HepG2 (cell line): Measurements from ENCODE around the gene TMEM39A. TPM values are rescaled to one million over a fixed set of nuclear protein-coding genes. Genes with fewer than 3 reads are reported as not detected.

ENCODE experiments used
- ARNT ChIP-seq: fragments of 450-650 bp; IDR thresholded peaks from 2 replicates; pipeline ENCODE4 v1.6.1; 2017
- CC2D1A ChIP-seq: sonication (generic); formaldehyde crosslinking; IDR thresholded peaks from 2 replicates; pipeline ENCODE4 v1.8.1; 2023; ENCODE audit warnings: mild to moderate bottlenecking, missing genetic modification reagents
- GATAD1 ChIP-seq: IDR thresholded peaks from 2 replicates; pipeline ENCODE4 v1.6.1; 2016; ENCODE audit warnings: missing genetic modification reagents, missing compliant biosample characterization
- ISX ChIP-seq: sonication (generic); formaldehyde crosslinking; conservative IDR thresholded peaks from 2 replicates; pipeline ENCODE4 v1.5.0; 2020; ENCODE audit warnings: missing genetic modification reagents
- KDM6A ChIP-seq: IDR thresholded peaks from 2 replicates; pipeline ENCODE4 v1.6.1; 2016; ENCODE audit warnings: low read depth
- NFKB2 ChIP-seq: sonication (generic); formaldehyde crosslinking; IDR thresholded peaks from 2 replicates; pipeline ENCODE4 v1.4.0; 2020; ENCODE audit warnings: missing genetic modification reagents, borderline replicate concordance
- PCBP1 ChIP-seq: fragments of 200-400 bp; formaldehyde crosslinking; IDR thresholded peaks from 2 replicates; pipeline ENCODE4 v1.6.1; 2017; ENCODE audit warnings: mild to moderate bottlenecking, low read depth, low read length, borderline replicate concordance
- PITX1 ChIP-seq: sonication (generic); formaldehyde crosslinking; IDR thresholded peaks from 2 replicates; pipeline ENCODE4 v1.5.1; 2020; ENCODE audit warnings: mild to moderate bottlenecking, missing genetic modification reagents
- SP5 ChIP-seq: IDR thresholded peaks from 2 replicates; pipeline ENCODE4 v1.6.1; 2016; ENCODE audit warnings: low read depth, borderline replicate concordance
- TMF1 ChIP-seq: sonication (generic); formaldehyde crosslinking; IDR thresholded peaks from 2 replicates; pipeline ENCODE4 v1.8.1; 2022; ENCODE audit warnings: low read depth, missing genetic modification reagents
- TSC22D2 ChIP-seq: sonication (generic); formaldehyde crosslinking; IDR thresholded peaks from 2 replicates; pipeline ENCODE4 v1.5.1; 2020; ENCODE audit warnings: missing genetic modification reagents, mild to moderate bottlenecking, borderline replicate concordance
- ZBTB14 ChIP-seq: sonication (generic); formaldehyde crosslinking; IDR thresholded peaks from 2 replicates; pipeline ENCODE4 v1.4.0; 2020; ENCODE audit warnings: missing genetic modification reagents
- ZFP36L2 ChIP-seq: sonication (generic); formaldehyde crosslinking; IDR thresholded peaks from 2 replicates; pipeline ENCODE4 v1.4.0; 2020; ENCODE audit warnings: missing genetic modification reagents
- ZFY ChIP-seq: sonication (generic); formaldehyde crosslinking; IDR thresholded peaks from 2 replicates; pipeline ENCODE4 v1.4.0; 2020; ENCODE audit warnings: missing genetic modification reagents
- ZKSCAN5 ChIP-seq: sonication (generic); formaldehyde crosslinking; IDR thresholded peaks from 2 replicates; pipeline ENCODE4 v1.5.1; 2020; ENCODE audit warnings: mild to moderate bottlenecking, missing genetic modification reagents
- ZNF251 ChIP-seq: sonication (generic); formaldehyde crosslinking; IDR thresholded peaks from 2 replicates; pipeline ENCODE4 v1.9.0; 2021; ENCODE audit warnings: mild to moderate bottlenecking, missing genetic modification reagents
- ZNF264 ChIP-seq: sonication (generic); formaldehyde crosslinking; IDR thresholded peaks from 2 replicates; pipeline ENCODE4 v1.4.0; 2020; ENCODE audit warnings: missing genetic modification reagents
- ZNF292 ChIP-seq: sonication (generic); formaldehyde crosslinking; IDR thresholded peaks from 2 replicates; pipeline ENCODE4 v1.8.1; 2022; ENCODE audit warnings: mild to moderate bottlenecking, low read depth, missing genetic modification reagents, borderline replicate concordance
- ZNF496 ChIP-seq: sonication (generic); formaldehyde crosslinking; IDR thresholded peaks from 2 replicates; pipeline ENCODE4 v1.8.1; 2023; ENCODE audit warnings: mild to moderate bottlenecking, moderate library complexity, missing genetic modification reagents; ENCODE audit not compliant: insufficient replicate concordance
- ZNF607 ChIP-seq: sonication (generic); formaldehyde crosslinking; IDR thresholded peaks from 2 replicates; pipeline ENCODE4 v1.5.1; 2020; ENCODE audit warnings: missing genetic modification reagents, mild to moderate bottlenecking, borderline replicate concordance
- ZNF720 ChIP-seq: sonication (generic); formaldehyde crosslinking; IDR thresholded peaks from 2 replicates; pipeline ENCODE4 v1.4.0; 2020; ENCODE audit warnings: missing genetic modification reagents
- ZNF770 ChIP-seq: sonication (generic); formaldehyde crosslinking; IDR thresholded peaks from 2 replicates; pipeline ENCODE4 v1.5.0; 2020; ENCODE audit warnings: mild to moderate bottlenecking, missing genetic modification reagents
- ZNF776 ChIP-seq: sonication (generic); formaldehyde crosslinking; IDR thresholded peaks from 2 replicates; pipeline ENCODE4 v1.4.0; 2020; ENCODE audit warnings: mild to moderate bottlenecking, missing genetic modification reagents
- ZNF839 ChIP-seq: sonication (generic); formaldehyde crosslinking; IDR thresholded peaks from 2 replicates; pipeline ENCODE4 v1.4.0; 2020; ENCODE audit warnings: missing genetic modification reagents, mild to moderate bottlenecking, borderline replicate concordance
- polyA plus RNA-seq, 8 experiments: library from polyadenylated mRNA; depleted of rRNA in 3 of 8; stranded (reverse) in 7 of 8; unstranded in 1 of 8; fragments of >200 nt; fragmentation: Illumina TruSeq in 4 of 8; extraction: Trizol in 4 of 8; gene quantifications; 2 replicates each; pipeline versions ENCODE4 v1.2.1 to v1.2.3, GENCODE V29; 2011 to 2016; ENCODE audit warnings: low read depth in 4 of 8, missing spikeins in 1 of 8, mixed read lengths in 1 of 8; ENCODE audit not compliant: insufficient read depth in 1 of 8
- total RNA-seq, 5 experiments: library from RNA; depleted of rRNA; stranded (reverse); fragments of >200 nt; fragmentation: Illumina TruSeq; extraction: Trizol; gene quantifications; 2 replicates each; pipeline ENCODE4 v1.2.3, GENCODE V29; 2016; ENCODE audit warnings: low read depth in 1 of 5
- TF ChIP-seq, protein P1 (sequence below): sonication (generic); formaldehyde crosslinking; IDR thresholded peaks from 2 replicates; pipeline ENCODE4 v1.8.1; 2023; ENCODE audit warnings: mild to moderate bottlenecking, moderate library complexity, missing genetic modification reagents
- TF ChIP-seq, protein P2 (sequence below): fragments of 450-650 bp; IDR thresholded peaks from 2 replicates; pipeline ENCODE4 v1.6.1; 2017

Gene TMEM39A
- total and polyA plus RNA-seq, 2 of the 13 experiments (the other 11 are each of a cell fraction or from before 2014, with no cell fraction given) = 55.8 to 64.9 TPM

DNA sequence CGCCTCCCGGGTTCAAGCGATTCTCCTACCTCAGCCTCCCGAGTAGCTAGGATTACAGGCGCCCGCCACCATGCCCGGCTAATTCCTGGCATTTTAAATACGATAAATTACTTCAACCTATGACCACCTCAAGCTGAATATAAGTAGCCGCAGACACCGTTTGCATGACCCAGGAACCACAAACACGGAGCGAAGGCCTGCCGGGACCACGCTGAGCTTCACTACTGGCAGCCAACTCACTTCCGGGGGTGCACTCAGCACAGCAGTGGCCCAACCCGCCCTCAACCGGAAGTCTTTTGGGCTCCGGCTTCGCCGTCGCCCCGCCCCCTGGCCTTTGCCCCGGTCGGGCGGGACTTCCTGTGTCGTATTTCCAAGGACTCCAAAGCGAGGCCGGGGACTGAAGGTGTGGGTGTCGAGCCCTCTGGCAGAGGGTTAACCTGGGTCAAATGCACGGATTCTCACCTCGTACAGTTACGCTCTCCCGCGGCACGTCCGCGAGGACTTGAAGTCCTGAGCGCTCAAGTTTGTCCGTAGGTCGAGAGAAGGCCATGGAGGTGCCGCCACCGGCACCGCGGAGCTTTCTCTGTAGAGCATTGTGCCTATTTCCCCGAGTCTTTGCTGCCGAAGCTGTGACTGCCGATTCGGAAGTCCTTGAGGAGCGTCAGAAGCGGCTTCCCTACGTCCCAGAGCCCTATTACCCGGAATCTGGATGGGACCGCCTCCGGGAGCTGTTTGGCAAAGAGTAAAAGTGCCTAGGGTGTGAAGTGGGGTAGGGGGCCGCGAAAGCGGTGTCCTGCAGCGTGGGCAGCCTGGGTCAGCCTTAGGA lies 35.0 kb upstream of the TMEM39A start, which contains the start of gene TIMMDC1 (continued):
- TF ChIP-seq, protein P1, sequence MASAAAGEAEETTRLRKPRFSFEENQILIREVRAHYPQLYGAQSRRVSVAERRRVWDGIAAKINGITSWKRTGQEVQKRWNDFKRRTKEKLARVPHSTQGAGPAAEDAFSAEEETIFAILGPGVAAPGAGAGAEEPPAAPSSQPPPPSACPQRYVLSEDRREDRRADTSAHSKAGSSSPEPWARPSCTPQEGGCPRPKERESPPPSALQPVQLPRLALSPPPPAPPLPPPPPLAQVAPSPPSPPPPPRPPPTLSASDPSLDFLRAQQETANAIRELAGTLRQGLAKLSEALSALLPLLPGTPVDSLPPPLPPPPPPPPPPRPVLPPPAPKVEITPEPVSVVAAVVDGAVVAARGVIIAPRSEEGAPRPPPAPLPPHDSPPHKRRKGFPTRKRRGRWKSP (CRISPR knock-in tag) = peak; percentile 83
- TF ChIP-seq ZNF720 (CRISPR knock-in tag) (no peak), ZNF264 (0 out of 2 replicates have a peak, but pooled peaks have one; percentile 36), ZNF776 (CRISPR knock-in tag) (peak; percentile 90), TSC22D2 (CRISPR knock-in tag) (0 out of 2 replicates have a peak, but pooled peaks have one; percentile 76), ZNF607 (no peak), GATAD1 (CRISPR knock-in tag) (peak; percentile 91), TMF1 (CRISPR knock-in tag) (no peak), ISX (no peak), PITX1 (CRISPR knock-in tag) (0 out of 2 replicates have a peak, but pooled peaks have one; percentile 32), ZBTB14 (CRISPR knock-in tag) (no peak), ZNF251 (CRISPR knock-in tag) (no peak), KDM6A (CRISPR knock-in tag) (0 out of 2 replicates have a peak, but pooled peaks have one; percentile 24), PCBP1 (peak; percentile 76; the same call in 1 of the 2 replicates), ZNF770 (peak; percentile 83), ZKSCAN5 (CRISPR knock-in tag) (no peak), CC2D1A (CRISPR knock-in tag) (no peak), ZFP36L2 (CRISPR knock-in tag) (no peak), ZNF839 (CRISPR knock-in tag) (peak; percentile 76; the same call in 1 of the 2 replicates), NFKB2 (CRISPR knock-in tag) (peak; percentile 42; the same call in 1 of the 2 replicates), ARNT (no peak), ZFY (CRISPR knock-in tag) (peak; percentile 93), ZNF292 (peak; percentile 55), SP5 (CRISPR knock-in tag) (peak; percentile 60; the same call in 1 of the 2 replicates), ZNF496 (no peak)
- TF ChIP-seq, protein P2, sequence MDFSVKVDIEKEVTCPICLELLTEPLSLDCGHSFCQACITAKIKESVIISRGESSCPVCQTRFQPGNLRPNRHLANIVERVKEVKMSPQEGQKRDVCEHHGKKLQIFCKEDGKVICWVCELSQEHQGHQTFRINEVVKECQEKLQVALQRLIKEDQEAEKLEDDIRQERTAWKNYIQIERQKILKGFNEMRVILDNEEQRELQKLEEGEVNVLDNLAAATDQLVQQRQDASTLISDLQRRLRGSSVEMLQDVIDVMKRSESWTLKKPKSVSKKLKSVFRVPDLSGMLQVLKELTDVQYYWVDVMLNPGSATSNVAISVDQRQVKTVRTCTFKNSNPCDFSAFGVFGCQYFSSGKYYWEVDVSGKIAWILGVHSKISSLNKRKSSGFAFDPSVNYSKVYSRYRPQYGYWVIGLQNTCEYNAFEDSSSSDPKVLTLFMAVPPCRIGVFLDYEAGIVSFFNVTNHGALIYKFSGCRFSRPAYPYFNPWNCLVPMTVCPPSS = no peak
